GM10266 (cell line): ENCODE data around the gene MBOAT7.

Experiments
- DNase-seq: peaks from one replicate; pipeline ENCODE4 v3.0.0; 2012; ENCODE audit errors: extremely low spot score
- TF ChIP-seq, protein P1 (sequence below): IDR thresholded peaks from 2 replicates; pipeline ENCODE4 v1.5.1; 2012; ENCODE audit warnings: mild to moderate bottlenecking, low read depth; ENCODE audit not compliant: control insufficient read depth, insufficient read depth; ENCODE audit errors: missing control alignments

Gene MBOAT7

DNA sequence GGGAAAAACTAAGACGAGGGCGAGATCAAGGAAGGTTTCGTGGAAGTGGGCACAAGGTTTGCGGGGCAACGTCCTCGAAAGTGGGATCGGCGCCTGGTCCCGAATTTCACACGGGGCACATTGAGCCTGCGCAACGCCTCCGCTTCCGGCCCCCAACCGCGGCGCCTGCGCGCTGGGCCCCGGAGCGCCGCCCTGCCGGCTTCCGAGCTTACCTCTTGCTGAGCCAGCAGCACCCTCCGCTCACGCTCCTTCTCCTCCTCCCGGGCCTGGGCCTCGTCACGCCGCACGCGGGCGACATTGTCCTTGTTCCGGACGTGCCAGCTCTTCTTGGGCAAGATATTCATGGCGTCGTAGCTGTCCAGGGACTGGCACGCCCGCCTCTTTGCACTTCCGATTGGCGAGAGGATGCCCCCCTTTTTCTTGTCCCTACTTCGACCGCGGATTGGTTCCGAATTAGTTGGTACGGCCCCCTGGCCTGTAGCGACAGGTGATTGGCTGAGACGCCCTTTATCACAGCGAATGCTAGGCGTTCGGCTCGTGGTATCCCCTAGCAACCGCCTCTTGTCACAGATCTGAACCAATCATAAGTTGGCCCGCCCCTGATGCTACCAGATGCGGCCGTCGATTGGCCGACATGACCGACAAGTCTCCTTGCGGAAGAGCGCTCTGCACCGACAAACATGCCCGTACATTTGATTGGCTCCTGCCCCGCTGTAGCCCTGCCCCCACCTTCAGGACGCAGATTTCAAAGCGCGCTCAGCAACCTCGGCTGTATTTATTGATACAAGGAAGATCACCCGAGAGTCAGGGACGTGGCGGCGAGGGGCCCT is 29.8 kb downstream of the MBOAT7 start, which contains the start of gene LENG1:
TSS of gene LENG1 (minus strand) at position 370 of the 830 bp plus-strand sequence. CDS start at position 344, 26 bp downstream.
- DNase-seq, result peak; percentile 99
- TF ChIP-seq, protein P1, sequence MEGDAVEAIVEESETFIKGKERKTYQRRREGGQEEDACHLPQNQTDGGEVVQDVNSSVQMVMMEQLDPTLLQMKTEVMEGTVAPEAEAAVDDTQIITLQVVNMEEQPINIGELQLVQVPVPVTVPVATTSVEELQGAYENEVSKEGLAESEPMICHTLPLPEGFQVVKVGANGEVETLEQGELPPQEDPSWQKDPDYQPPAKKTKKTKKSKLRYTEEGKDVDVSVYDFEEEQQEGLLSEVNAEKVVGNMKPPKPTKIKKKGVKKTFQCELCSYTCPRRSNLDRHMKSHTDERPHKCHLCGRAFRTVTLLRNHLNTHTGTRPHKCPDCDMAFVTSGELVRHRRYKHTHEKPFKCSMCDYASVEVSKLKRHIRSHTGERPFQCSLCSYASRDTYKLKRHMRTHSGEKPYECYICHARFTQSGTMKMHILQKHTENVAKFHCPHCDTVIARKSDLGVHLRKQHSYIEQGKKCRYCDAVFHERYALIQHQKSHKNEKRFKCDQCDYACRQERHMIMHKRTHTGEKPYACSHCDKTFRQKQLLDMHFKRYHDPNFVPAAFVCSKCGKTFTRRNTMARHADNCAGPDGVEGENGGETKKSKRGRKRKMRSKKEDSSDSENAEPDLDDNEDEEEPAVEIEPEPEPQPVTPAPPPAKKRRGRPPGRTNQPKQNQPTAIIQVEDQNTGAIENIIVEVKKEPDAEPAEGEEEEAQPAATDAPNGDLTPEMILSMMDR, result peak; percentile 29

DNA sequence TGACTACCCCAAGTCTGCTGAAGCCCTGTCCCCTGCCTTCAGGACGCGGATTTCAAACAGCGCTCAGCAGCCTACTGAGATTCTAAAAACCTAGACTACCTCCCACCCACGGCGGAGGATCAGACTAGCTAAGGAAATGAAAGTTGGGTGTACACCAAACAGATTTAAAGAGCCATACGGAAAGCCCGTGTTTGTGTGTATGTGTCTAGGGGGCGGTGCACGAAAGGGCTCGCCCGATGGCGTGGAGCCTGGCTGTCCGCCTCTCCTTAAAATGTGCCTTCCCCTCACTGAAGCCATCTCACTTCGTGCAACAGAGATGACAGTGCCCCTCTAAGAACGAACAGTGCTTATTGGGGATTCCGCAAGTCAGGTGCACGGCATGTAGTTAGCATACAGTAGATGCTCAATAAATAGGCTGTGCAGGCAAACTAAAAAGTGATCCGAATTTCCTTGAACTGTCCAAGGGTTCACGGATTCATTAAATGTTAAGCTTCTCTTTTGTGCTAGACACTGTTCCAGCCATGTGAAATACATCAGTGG is 30.5 kb downstream of the MBOAT7 start:
- DNase-seq, result peak; percentile 70
- TF ChIP-seq, protein P1, result no peak

DNA sequence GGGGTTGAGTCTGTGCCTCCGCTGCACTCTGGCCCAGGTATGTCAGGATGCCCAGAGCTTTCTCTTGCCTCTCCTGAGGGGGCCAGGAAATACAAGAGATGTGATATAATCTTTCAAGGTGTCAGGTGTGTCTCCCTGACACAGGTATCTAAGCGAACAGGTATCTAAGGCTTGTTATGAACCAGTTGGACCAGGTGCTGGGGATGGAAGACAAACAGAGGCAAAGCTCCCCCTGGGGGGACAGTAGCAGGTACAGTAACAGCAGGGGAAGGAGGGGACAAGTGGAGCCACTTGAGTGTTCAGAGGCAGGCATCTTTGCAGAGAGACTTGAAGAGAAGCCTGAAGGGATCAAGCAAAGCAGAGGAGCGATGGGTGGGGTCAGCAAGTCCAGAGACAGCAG is 32.4 kb downstream of the MBOAT7 start:
- TF ChIP-seq, protein P1, result no peak
- DNase-seq, result no peak

DNA sequence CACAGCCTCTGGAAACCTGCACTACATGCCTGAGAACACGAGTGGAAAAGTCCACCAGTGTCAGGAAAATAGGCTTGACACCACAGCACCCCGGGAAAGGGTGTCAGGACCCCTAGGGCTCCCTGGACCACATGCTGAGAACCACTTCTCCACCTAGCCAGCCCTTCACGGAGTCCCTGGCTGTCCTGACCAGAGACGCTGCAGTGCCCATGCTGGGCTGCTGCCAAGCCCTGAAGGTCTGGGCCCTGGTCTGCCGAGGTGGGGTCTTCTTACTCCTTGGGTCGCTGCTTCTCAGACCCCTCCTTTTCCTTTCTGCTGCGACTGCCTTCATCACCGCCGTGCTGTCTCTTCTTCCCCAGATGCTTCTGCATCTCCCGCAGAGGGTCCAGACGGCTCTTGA is 32.9 kb downstream of the MBOAT7 start:
- no peak for DNase-seq
- TF ChIP-seq, protein P1, result no peak

DNA sequence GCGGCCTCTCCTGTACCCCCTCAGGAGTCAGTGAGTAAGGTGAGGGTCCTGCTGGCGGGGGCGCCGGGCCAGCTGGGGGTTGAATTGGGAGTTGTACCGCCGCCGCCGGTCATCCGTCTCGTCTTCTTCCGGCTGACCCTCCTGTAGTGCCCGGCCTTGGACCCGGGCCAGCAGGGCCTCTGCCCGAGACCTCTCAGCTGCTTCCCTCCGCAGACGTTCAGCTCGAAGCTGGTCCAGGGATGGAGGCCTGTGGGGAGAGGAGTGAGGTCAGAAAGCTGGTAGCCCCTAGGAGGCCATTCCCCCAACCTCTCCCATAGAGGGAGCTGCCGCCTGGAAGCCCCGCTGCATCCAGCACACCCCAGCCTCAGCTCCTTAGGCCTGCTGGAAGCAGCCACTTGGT is 33.7 kb downstream of the MBOAT7 start:
- TF ChIP-seq, protein P1, result no peak
- DNase-seq, result no peak

DNA sequence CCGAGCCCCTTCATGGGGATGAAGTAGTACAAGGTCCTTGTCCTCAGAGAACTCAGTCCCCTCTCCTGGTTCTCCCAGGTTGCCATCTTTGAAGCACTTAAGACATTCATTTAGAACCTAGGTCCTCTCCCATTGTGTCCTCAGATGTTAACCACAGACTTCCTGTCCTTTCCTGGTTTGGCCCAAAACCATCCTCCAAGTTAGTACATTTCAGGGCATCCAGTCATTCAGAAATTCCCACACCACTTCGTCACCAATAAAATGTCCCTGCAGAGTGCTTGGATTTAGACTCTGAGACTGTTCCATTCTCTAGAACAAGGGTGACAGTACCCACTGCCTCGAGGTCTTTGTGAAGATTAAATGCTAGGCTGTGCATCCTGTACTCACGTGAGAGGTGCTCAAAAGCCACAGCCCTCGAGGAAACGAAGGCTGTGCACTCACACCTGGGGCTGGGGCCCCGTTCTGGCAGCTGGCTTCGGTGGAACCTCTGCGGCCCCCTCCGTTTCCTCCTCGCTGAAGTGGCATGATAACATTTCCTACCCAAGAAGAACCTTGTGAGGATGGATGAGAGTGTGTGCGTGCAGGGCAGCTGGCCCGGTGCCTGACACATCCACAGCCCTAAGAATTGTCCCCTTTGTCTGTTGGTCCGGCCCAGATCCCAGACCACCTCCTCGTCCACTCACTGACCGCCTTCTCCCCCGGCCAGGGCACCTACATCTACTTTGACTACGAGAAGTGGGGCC is 34.6 kb downstream of the MBOAT7 start:
- TF ChIP-seq, protein P1, result no peak
- DNase-seq, result no peak
